HFF-Myc (cell line): ENCODE measurements around the gene IRAK4.
A peak's percentile ranks its signal among the peaks of the same experiment; 100 is the strongest.

Experiments used
- DNase-seq: peaks from one replicate; pipeline ENCODE4 v3.0.0-alpha.2; 2011; ENCODE audit warnings: low read depth; ENCODE audit errors: extremely low read depth
- H3K4me3 ChIP-seq: replicated peaks from 2 replicates; pipeline ENCODE4 v1.5.1; 2011; ENCODE audit warnings: low read depth, mild to moderate bottlenecking, control low read depth, low read length
- TF ChIP-seq, protein P1 (sequence below): IDR thresholded peaks from 2 replicates; pipeline ENCODE4 v1.5.1; 2012; ENCODE audit warnings: mild to moderate bottlenecking, low read depth, low read length, control low read depth; ENCODE audit errors: missing control alignments

IRAK4 gene

DNA sequence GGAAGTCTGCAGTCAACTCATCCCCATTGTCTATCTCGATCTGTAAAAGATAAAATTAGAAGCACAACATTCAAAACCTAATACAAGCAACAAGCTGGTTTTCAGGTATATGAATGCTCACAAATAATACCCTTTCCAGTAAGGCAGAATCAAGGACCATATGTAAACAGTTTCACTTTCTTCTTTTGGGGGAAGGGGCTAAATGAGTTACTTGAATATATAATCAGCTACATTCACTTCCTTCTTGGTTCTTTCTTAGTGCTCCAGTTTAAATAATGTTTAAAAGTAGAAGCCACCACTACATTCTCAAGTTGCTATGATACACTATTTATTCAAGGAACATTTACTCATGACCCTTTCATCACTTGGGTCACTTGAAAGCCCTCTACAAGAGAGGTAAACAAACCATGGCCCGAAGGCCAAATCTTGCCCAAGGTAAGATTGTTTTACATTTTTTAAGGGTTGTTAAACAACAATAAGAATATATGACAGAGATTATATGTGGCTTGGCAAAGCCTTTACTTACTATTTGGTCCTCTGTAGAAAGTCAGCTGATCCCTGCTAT, 37.0 kb downstream of the IRAK4 start:
- TF ChIP-seq, protein P1, sequence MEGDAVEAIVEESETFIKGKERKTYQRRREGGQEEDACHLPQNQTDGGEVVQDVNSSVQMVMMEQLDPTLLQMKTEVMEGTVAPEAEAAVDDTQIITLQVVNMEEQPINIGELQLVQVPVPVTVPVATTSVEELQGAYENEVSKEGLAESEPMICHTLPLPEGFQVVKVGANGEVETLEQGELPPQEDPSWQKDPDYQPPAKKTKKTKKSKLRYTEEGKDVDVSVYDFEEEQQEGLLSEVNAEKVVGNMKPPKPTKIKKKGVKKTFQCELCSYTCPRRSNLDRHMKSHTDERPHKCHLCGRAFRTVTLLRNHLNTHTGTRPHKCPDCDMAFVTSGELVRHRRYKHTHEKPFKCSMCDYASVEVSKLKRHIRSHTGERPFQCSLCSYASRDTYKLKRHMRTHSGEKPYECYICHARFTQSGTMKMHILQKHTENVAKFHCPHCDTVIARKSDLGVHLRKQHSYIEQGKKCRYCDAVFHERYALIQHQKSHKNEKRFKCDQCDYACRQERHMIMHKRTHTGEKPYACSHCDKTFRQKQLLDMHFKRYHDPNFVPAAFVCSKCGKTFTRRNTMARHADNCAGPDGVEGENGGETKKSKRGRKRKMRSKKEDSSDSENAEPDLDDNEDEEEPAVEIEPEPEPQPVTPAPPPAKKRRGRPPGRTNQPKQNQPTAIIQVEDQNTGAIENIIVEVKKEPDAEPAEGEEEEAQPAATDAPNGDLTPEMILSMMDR, result no peak
- H3K4me3 ChIP-seq, result no peak overlapping the region
- DNase-seq, result no peak

DNA sequence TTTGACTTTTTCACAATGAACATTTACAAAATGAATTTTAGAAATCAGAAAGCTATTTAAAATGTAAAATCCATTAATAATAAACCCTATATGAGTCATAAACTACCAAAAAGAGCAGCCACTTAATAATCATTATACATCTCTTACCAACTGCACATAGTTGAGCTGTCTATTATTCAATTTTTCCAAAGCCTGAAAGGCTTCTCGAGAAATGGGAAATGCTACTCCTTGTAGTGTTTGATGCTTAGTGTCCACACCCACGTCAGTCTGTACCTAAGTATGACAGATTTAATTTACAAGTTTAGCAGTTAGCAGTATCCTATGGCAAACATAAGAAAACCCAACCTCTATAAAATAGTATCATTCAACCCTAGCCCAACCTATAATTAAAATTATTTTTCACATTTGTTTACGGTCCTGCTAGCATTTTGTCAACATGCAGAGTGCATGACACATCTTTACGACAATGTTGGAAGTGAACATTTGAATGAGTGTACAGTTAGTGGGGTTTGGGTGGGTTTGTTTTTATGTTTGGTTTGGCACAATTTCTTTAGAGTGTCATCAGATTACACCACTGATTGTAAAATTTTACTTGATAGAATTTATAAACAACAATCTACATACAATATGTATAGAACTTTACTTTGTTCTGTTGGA, 38.9 kb downstream of the IRAK4 start:
- TF ChIP-seq, protein P1, result no peak
- no peak for DNase-seq

DNA sequence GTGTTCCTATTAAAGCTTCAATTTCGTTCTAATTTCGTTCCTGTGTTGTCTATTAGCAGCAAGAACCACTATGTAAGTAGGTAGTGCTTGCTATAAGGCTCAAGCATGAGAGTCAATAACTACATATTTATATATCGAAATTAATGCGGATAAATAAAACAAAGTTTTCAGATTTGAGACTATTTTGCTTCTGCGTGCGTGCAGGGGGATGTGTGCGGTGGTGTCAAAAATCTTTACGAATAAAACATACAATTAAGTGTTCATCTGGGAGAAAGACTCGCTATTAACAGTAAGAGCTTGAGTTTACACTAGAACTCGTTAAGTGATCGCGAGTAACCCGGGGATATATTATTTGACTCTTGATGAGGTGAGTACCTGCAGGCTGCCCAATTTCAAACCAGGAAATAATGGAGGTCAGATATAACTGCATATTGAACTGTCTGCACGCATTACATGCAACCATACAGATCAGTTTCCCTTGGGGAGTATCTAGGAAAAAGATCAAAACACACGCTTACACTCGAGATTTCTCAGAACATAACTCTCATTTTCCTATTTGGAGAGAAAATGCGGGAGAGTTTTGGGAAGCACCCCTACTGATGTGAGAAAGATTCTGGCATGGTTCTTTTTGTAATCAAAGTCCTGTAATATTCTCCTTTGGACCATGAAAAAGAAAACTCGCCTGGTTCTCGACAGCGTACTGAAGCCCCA, 46.6 kb downstream of the IRAK4 start:
- DNase-seq, result no peak
- TF ChIP-seq, protein P1, result no peak
- H3K4me3 ChIP-seq, result peak overlapping the region; percentile 85

More for the DNA sequence above, 38.9 kb downstream of the IRAK4 start:
- no peak overlapping the region for H3K4me3 ChIP-seq

DNA sequence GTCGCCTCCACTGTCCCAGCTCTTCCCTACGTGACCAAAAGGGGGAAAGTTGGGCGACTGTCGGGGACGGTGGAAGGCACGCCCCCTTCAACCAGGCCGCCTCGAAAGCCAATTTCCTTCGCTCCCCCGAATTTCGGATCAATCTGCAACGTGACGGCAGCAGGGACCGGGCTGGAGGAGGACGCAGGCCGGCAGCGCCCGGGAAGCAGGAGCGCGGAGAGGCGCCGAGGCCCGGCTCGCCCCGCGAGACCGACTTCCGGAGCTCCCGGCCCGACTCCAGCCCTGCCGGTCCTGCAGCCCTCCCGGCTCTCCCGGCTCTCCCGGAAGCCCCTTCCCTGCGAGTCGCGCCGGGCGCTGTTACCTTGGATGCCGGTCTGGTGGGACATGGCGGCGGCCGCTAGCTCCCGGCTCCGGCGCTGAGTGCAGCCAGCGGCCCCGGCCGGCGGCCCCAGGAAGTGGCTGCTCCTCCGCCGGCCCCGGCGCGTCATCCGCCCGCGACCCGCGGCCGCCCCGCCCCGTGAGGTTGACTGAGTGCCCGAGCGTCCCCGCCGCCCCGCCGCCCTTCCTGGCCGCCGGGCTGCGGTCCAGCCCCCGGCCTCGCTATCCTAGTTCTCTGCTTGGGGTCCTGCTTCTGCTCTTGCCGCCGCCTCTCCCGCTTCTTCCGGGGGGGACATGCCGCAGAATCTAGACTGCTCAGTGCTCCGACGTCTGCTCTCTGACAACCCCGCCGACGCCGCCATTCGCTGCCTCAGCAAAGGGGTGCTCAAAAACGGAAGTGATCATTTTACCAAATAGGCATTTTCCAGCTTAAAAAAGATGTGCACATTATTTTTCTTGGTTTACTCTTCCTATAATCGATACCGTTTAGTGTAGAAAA, 47.3 kb downstream of the IRAK4 start, which contains the start of gene TWF1:
Gene TWF1 (minus strand): TSS at position 458 of the 877 bp plus-strand sequence. CDS start 72 bp downstream, at position 386.
- H3K4me3 ChIP-seq, result peak within 1 kb of the TSS; percentile 85
- DNase-seq, result no peak
- TF ChIP-seq, protein P1, result no peak

DNA sequence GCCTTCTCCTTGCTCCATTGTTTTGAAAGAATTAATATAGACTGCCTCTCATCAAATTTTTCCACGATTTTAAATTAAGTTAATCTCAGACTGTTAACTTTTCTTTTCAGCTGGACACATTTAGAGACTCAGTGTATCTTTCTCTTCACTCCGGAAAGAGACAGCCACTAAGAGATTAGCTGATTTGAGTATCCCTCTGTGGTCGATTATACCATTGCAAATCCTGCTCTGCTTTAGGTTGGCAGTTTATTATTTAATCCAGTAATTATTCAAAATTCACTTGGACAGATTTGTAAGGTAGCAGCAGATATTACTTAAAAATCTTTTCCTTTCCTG, 48.0 kb downstream of the IRAK4 start:
- TF ChIP-seq, protein P1, result no peak
- peak overlapping the region; percentile 85 for H3K4me3 ChIP-seq
- DNase-seq, result no peak

DNA sequence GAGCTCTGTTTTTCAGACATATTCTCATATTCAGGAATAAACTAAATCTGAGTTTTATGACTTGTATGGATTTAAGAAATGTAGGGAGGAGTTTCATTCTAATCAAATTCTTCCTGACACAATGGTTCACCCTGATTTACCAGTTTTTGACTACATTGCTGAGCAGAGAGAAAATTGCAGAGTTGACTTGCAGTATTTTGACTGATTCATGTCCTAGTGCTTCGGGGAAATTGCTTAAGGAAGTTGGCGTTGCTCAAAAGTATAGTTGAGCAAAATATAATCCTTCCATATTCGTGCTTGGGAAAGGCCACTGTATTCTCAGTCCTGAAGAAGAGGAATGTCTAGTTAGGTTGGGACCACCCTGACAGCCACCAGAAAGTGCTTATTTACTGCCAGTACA, 48.6 kb downstream of the IRAK4 start:
- H3K4me3 ChIP-seq, result no peak overlapping the region
- TF ChIP-seq, protein P1, result no peak
- no peak for DNase-seq
